HG02588 (cell line): ENCODE data around the gene MAN2A2.
"Not testable (repeated sequence)": the region's sequence is repeated elsewhere in the genome, so short reads cannot be mapped to it uniquely, and the experiment has no call there.

Experiments
- ATAC-seq: cut with Tn5 transposase; IDR thresholded peaks from one replicate; pipeline ENCODE4 v1.9.1; 2021; ENCODE audit warnings: mild to moderate bottlenecking, moderate library complexity; ENCODE audit not compliant: unreplicated experiment

Gene MAN2A2

GRCh38 chr15:90902040-90902839 is 862 bp upstream of the MAN2A2 start:
- peak; percentile 73 for ATAC-seq

- ATAC-seq: no peak
These were observed 833 bp downstream of the MAN2A2 start for GRCh38 chr15:90903733-90904536.

- ATAC-seq: no peak
These were observed 1.6 kb downstream of the MAN2A2 start for GRCh38 chr15:90904746-90905145.

GRCh38 chr15:90905306-90906180 is 2.4 kb downstream of the MAN2A2 start:
- no peak for ATAC-seq

- ATAC-seq: no peak
These were observed 3.2 kb downstream of the MAN2A2 start for GRCh38 chr15:90906181-90906849.

GRCh38 chr15:90907051-90907660 is 4.1 kb downstream of the MAN2A2 start:
- ATAC-seq: no peak

GRCh38 chr15:90907838-90908507 is 4.9 kb downstream of the MAN2A2 start:
- ATAC-seq: no peak

GRCh38 chr15:90909449-90909848 is 6.3 kb downstream of the MAN2A2 start:
- not testable (repeated sequence) for ATAC-seq

GRCh38 chr15:90909976-90910375 is 6.9 kb downstream of the MAN2A2 start:
- no peak for ATAC-seq

- no peak for ATAC-seq
These were observed 7.6 kb downstream of the MAN2A2 start for GRCh38 chr15:90910441-90911301.

GRCh38 chr15:90911302-90911623 is 8.2 kb downstream of the MAN2A2 start:
- ATAC-seq: no peak

GRCh38 chr15:90911906-90912769 is 9.0 kb downstream of the MAN2A2 start:
- no peak for ATAC-seq

- ATAC-seq: no peak
These were observed 9.6 kb downstream of the MAN2A2 start for GRCh38 chr15:90912770-90913075.

- ATAC-seq: no peak
These were observed 10.4 kb downstream of the MAN2A2 start for GRCh38 chr15:90913398-90913944.

GRCh38 chr15:90914305-90915080 is 11.4 kb downstream of the MAN2A2 start:
- ATAC-seq: no peak

GRCh38 chr15:90915216-90915807 is 12.2 kb downstream of the MAN2A2 start:
- ATAC-seq: no peak
